Measurements from ENCODE around the gene ERN1.

ERN1 gene

GRCh38 chr17:64005734-64006167, 124.2 kb downstream of the ERN1 start:
- no peaks in the 10 kb centered on the region for H3K79me2 ChIP-seq (ENCODE audit: control insufficient read depth, insufficient read depth, low read length, poor library complexity)
- no peak overlapping the region for H3K18ac ChIP-seq (ENCODE audit: low read length)
- H3K14ac ChIP-seq (ENCODE audit: low read length), result no peak overlapping the region
- H4K8ac ChIP-seq (ENCODE audit: low read depth, low read length), result no peak overlapping the region
- H2BK5ac ChIP-seq (ENCODE audit: low read depth, low read length, poor library complexity), result no peak overlapping the region
- H4K12ac ChIP-seq (ENCODE audit: low read depth, low read length), result no peak overlapping the region
- H4K91ac ChIP-seq (ENCODE audit: low read depth, low read length), result no peak overlapping the region
- no peak overlapping the region for H2AK5ac ChIP-seq (ENCODE audit: low read length)
- H3K27ac ChIP-seq (ENCODE audit: low read depth, low read length), result no peak overlapping the region
- WGBS (ENCODE audit: extremely low coverage, insufficient coverage, insufficient read length), result no CpG with 5 or more reads among the region's 6 CpGs
- no peaks in the 10 kb centered on the region for H3K4me1 ChIP-seq (ENCODE audit: control insufficient read depth in 1 of 2, insufficient read depth in 2 of 2, low read length in 2 of 2)
- no peaks in the 10 kb centered on the region for H3K79me1 ChIP-seq (ENCODE audit: low read length)
- H3K4ac ChIP-seq (ENCODE audit: low read depth, low read length), result no peak overlapping the region
- H3K36me3 ChIP-seq (ENCODE audit: control insufficient read depth in 1 of 2, insufficient read depth in 2 of 2, low read length in 2 of 2), result no peaks in the 10 kb centered on the region
- no peak overlapping the region for H2AFZ ChIP-seq (ENCODE audit: insufficient read depth, low read length, poor library complexity)
- H3K9me3 ChIP-seq (ENCODE audit: insufficient read depth, low read depth, low read length), result peaks cover 2% of the 10 kb centered on the region
- H2BK12ac ChIP-seq (ENCODE audit: low read length), result no peak overlapping the region
- DNase-seq, result no peak
- no peaks in the 10 kb centered on the region for H3K27me3 ChIP-seq (ENCODE audit: insufficient read depth, low read length)
- H2BK120ac ChIP-seq (ENCODE audit: insufficient read depth, low read length, poor library complexity), result no peak overlapping the region
- H3K23ac ChIP-seq (ENCODE audit: low read length), result no peak overlapping the region
- no peak overlapping the region for H3K4me3 ChIP-seq (ENCODE audit: low read depth, low read length)
- H3K9ac ChIP-seq (ENCODE audit: low read length), result no peak overlapping the region
- no peak overlapping the region for H3K4me2 ChIP-seq (ENCODE audit: low read length)

GRCh38 chr17:64004903-64005733, 124.8 kb downstream of the ERN1 start:
- no peak overlapping the region for H3K14ac ChIP-seq (ENCODE audit: low read length)
- H3K9ac ChIP-seq (ENCODE audit: low read length), result no peak overlapping the region
- H2AK5ac ChIP-seq (ENCODE audit: low read length), result no peak overlapping the region
- no peak overlapping the region for H3K4me2 ChIP-seq (ENCODE audit: low read length)
- no peak for DNase-seq
- peaks cover 2% of the 10 kb centered on the region for H3K9me3 ChIP-seq (ENCODE audit: insufficient read depth, low read depth, low read length)
- no peaks in the 10 kb centered on the region for H3K36me3 ChIP-seq (ENCODE audit: control insufficient read depth in 1 of 2, insufficient read depth in 2 of 2, low read length in 2 of 2)
- no peaks in the 10 kb centered on the region for H3K27me3 ChIP-seq (ENCODE audit: insufficient read depth, low read length)
- no peak overlapping the region for H2BK5ac ChIP-seq (ENCODE audit: low read depth, low read length, poor library complexity)
- no peak overlapping the region for H4K12ac ChIP-seq (ENCODE audit: low read depth, low read length)
- H3K4me3 ChIP-seq (ENCODE audit: low read depth, low read length), result no peak overlapping the region
- no peak overlapping the region for H4K91ac ChIP-seq (ENCODE audit: low read depth, low read length)
- H3K4me1 ChIP-seq (ENCODE audit: control insufficient read depth in 1 of 2, insufficient read depth in 2 of 2, low read length in 2 of 2), result no peaks in the 10 kb centered on the region
- no peak overlapping the region for H2BK12ac ChIP-seq (ENCODE audit: low read length)
- no peak overlapping the region for H2AFZ ChIP-seq (ENCODE audit: insufficient read depth, low read length, poor library complexity)
- H3K79me1 ChIP-seq (ENCODE audit: low read length), result no peaks in the 10 kb centered on the region
- no peak overlapping the region for H2BK120ac ChIP-seq (ENCODE audit: insufficient read depth, low read length, poor library complexity)
- H3K27ac ChIP-seq (ENCODE audit: low read depth, low read length), result no peak overlapping the region
- no peak overlapping the region for H3K18ac ChIP-seq (ENCODE audit: low read length)
- H3K79me2 ChIP-seq (ENCODE audit: control insufficient read depth, insufficient read depth, low read length, poor library complexity), result no peaks in the 10 kb centered on the region
- H3K23ac ChIP-seq (ENCODE audit: low read length), result no peak overlapping the region
- H3K4ac ChIP-seq (ENCODE audit: low read depth, low read length), result no peak overlapping the region
- WGBS (ENCODE audit: extremely low coverage, insufficient coverage, insufficient read length), result no CpG with 5 or more reads among the region's 19 CpGs
- H4K8ac ChIP-seq (ENCODE audit: low read depth, low read length), result no peak overlapping the region

- H3K27me3 ChIP-seq (ENCODE audit: insufficient read depth, low read length), result no peaks in the 10 kb centered on the region
- H2AFZ ChIP-seq (ENCODE audit: insufficient read depth, low read length, poor library complexity), result no peak overlapping the region
- H3K14ac ChIP-seq (ENCODE audit: low read length), result no peak overlapping the region
- H3K4ac ChIP-seq (ENCODE audit: low read depth, low read length), result no peak overlapping the region
- no peak overlapping the region for H4K12ac ChIP-seq (ENCODE audit: low read depth, low read length)
- no peak overlapping the region for H2BK12ac ChIP-seq (ENCODE audit: low read length)
- H3K23ac ChIP-seq (ENCODE audit: low read length), result no peak overlapping the region
- H4K91ac ChIP-seq (ENCODE audit: low read depth, low read length), result no peak overlapping the region
- no peaks in the 10 kb centered on the region for H3K79me1 ChIP-seq (ENCODE audit: low read length)
- H3K79me2 ChIP-seq (ENCODE audit: control insufficient read depth, insufficient read depth, low read length, poor library complexity), result no peaks in the 10 kb centered on the region
- H3K4me2 ChIP-seq (ENCODE audit: low read length), result no peak overlapping the region
- no peak overlapping the region for H3K4me3 ChIP-seq (ENCODE audit: low read depth, low read length)
- H3K9me3 ChIP-seq (ENCODE audit: insufficient read depth, low read depth, low read length), result peaks cover 6% of the 10 kb centered on the region
- H4K8ac ChIP-seq (ENCODE audit: low read depth, low read length), result no peak overlapping the region
- no peak overlapping the region for H2BK5ac ChIP-seq (ENCODE audit: low read depth, low read length, poor library complexity)
- no peak overlapping the region for H3K27ac ChIP-seq (ENCODE audit: low read depth, low read length)
- DNase-seq, result no peak
- no CpG with 5 or more reads among the region's 7 CpGs for WGBS (ENCODE audit: extremely low coverage, insufficient coverage, insufficient read length)
- no peaks in the 10 kb centered on the region for H3K4me1 ChIP-seq (ENCODE audit: control insufficient read depth in 1 of 2, insufficient read depth in 2 of 2, low read length in 2 of 2)
- H2BK120ac ChIP-seq (ENCODE audit: insufficient read depth, low read length, poor library complexity), result no peak overlapping the region
- no peak overlapping the region for H3K9ac ChIP-seq (ENCODE audit: low read length)
- no peak overlapping the region for H3K18ac ChIP-seq (ENCODE audit: low read length)
- H3K36me3 ChIP-seq (ENCODE audit: control insufficient read depth in 1 of 2, insufficient read depth in 2 of 2, low read length in 2 of 2), result no peaks in the 10 kb centered on the region
- no peak overlapping the region for H2AK5ac ChIP-seq (ENCODE audit: low read length)
These were observed 125.7 kb downstream of the ERN1 start for GRCh38 chr17:64004218-64004770.

GRCh38 chr17:64003526-64004121, 126.3 kb downstream of the ERN1 start:
- Histone ChIP-seq H3K79me2 (ENCODE audit: control insufficient read depth, insufficient read depth, low read length, poor library complexity) (no peaks in the 10 kb centered on the region), H3K27me3 (ENCODE audit: insufficient read depth, low read length) (no peaks in the 10 kb centered on the region), H3K79me1 (ENCODE audit: low read length) (no peaks in the 10 kb centered on the region), H3K27ac (ENCODE audit: low read depth, low read length) (no peak overlapping the region), H2AFZ (ENCODE audit: insufficient read depth, low read length, poor library complexity) (no peak overlapping the region), H3K18ac (ENCODE audit: low read length) (no peak overlapping the region), H4K12ac (ENCODE audit: low read depth, low read length) (no peak overlapping the region), H2BK12ac (ENCODE audit: low read length) (no peak overlapping the region), H4K91ac (ENCODE audit: low read depth, low read length) (no peak overlapping the region), H3K36me3 (ENCODE audit: control insufficient read depth in 1 of 2, insufficient read depth in 2 of 2, low read length in 2 of 2) (no peaks in the 10 kb centered on the region), H3K14ac (ENCODE audit: low read length) (no peak overlapping the region), H3K4me1 (ENCODE audit: control insufficient read depth in 1 of 2, insufficient read depth in 2 of 2, low read length in 2 of 2) (peaks cover 0 to 3% of the 10 kb centered on the region in 2 experiments), H2BK120ac (ENCODE audit: insufficient read depth, low read length, poor library complexity) (no peak overlapping the region), H3K4me2 (ENCODE audit: low read length) (no peak overlapping the region), H3K4me3 (ENCODE audit: low read depth, low read length) (no peak overlapping the region), H3K23ac (ENCODE audit: low read length) (no peak overlapping the region), H2AK5ac (ENCODE audit: low read length) (no peak overlapping the region), H3K4ac (ENCODE audit: low read depth, low read length) (no peak overlapping the region), H3K9me3 (ENCODE audit: insufficient read depth, low read depth, low read length) (peaks cover 6% of the 10 kb centered on the region), H2BK5ac (ENCODE audit: low read depth, low read length, poor library complexity) (no peak overlapping the region), H3K9ac (ENCODE audit: low read length) (no peak overlapping the region), H4K8ac (ENCODE audit: low read depth, low read length) (no peak overlapping the region)
- WGBS (ENCODE audit: extremely low coverage, insufficient coverage, insufficient read length), result no CpG with 5 or more reads among the region's 13 CpGs
- no peak for DNase-seq
